Cardiac muscle cell (in vitro differentiated cells and primary cell): Measurements from ENCODE around the gene SLC16A4. TPM values are rescaled to one million over a fixed set of nuclear protein-coding genes. Genes with fewer than 3 reads are reported as not detected.

Experiments used
- DNase-seq, 2 donors: peaks; one replicate each; pipeline versions ENCODE4 v3.0.0 to v3.0.0-alpha.2; 2010 to 2017; ENCODE audit warnings: low read depth in 1 of 2, low spot score in 1 of 2
- H3K27ac ChIP-seq: fragments of 200-600 bp; sonication (generic); 2 replicates; pipeline ENCODE4 v1.5.1; 2016
- H3K27me3 ChIP-seq: fragments of 200-600 bp; sonication (generic); 2 replicates; pipeline ENCODE4 v1.6.0; 2016; ENCODE audit warnings: control low read depth
- H3K36me3 ChIP-seq: fragments of 200-600 bp; sonication (generic); 2 replicates; pipeline ENCODE4 v1.5.1; 2016; ENCODE audit warnings: control low read depth
- H3K4me1 ChIP-seq: fragments of 200-600 bp; sonication (generic); 2 replicates; pipeline ENCODE4 v1.8.1; 2017; ENCODE audit warnings: low read depth, mild to moderate bottlenecking, mixed run types
- H3K4me3 ChIP-seq: fragments of 200-600 bp; sonication (generic); 2 replicates; pipeline ENCODE4 v1.5.1; 2016; ENCODE audit warnings: mild to moderate bottlenecking
- H3K9me3 ChIP-seq: fragments of 200-600 bp; sonication (generic); 2 replicates; pipeline ENCODE4 v1.5.1; 2017; ENCODE audit warnings: low read depth, mild to moderate bottlenecking, control low read depth
- CTCF ChIP-seq: IDR thresholded peaks from 2 replicates; pipeline ENCODE4 v1.5.1; 2012; ENCODE audit warnings: low read depth, mild to moderate bottlenecking, low read length
- polyA plus RNA-seq: library from polyadenylated mRNA; unstranded; fragments of >200 nt; fragmentation: Nextera tagmentation; extraction: Ambion mirVana; gene quantifications from 2 replicates; pipeline ENCODE4 v1.2.1, GENCODE V29; 2016
- total RNA-seq: library from RNA; depleted of rRNA; stranded (reverse); fragments of >200 nt; gene quantifications from 2 replicates; pipeline ENCODE4 v1.2.3, GENCODE V29; 2016

SLC16A4 gene
- total and polyA plus RNA-seq, 2 experiments from 2014 or later, result 0.66 to 0.87 TPM

- peaks cover 33% of the 10 kb centered on the region for H3K4me1 ChIP-seq
- H3K27me3 ChIP-seq, result no peaks in the 10 kb centered on the region
- peaks cover 16% of the 10 kb centered on the region for H3K36me3 ChIP-seq
- no peak for DNase-seq
- no peaks in the 10 kb centered on the region for H3K9me3 ChIP-seq
- TF ChIP-seq CTCF, result no peak
- peak overlapping the region; percentile 37 for H3K27ac ChIP-seq
- no peak overlapping the region for H3K4me3 ChIP-seq
Measured at GRCh38 chr1:110347182-110347893, 43.5 kb downstream of the SLC16A4 start.

GRCh38 chr1:110346690-110347089 is 44.1 kb downstream of the SLC16A4 start:
- H3K27me3 ChIP-seq, result no peaks in the 10 kb centered on the region
- DNase-seq, result no peak
- no peaks in the 10 kb centered on the region for H3K9me3 ChIP-seq
- no peak overlapping the region for H3K4me3 ChIP-seq
- H3K27ac ChIP-seq, result peak overlapping the region; percentile 37
- peaks cover 40% of the 10 kb centered on the region for H3K4me1 ChIP-seq
- H3K36me3 ChIP-seq, result peaks cover 18% of the 10 kb centered on the region
- no peak for TF ChIP-seq CTCF

GRCh38 chr1:110345480-110345879 is 45.3 kb downstream of the SLC16A4 start:
- Histone ChIP-seq H3K27me3 (no peaks in the 10 kb centered on the region), H3K36me3 (peaks cover 21% of the 10 kb centered on the region), H3K27ac (no peak overlapping the region), H3K4me3 (no peak overlapping the region), H3K9me3 (no peaks in the 10 kb centered on the region), H3K4me1 (peaks cover 45% of the 10 kb centered on the region)
- TF ChIP-seq CTCF, result no peak
- no peak for DNase-seq

- H3K36me3 ChIP-seq, result peaks cover 21% of the 10 kb centered on the region
- no peak overlapping the region for H3K4me3 ChIP-seq
- H3K27me3 ChIP-seq, result no peaks in the 10 kb centered on the region
- H3K27ac ChIP-seq, result no peak overlapping the region
- peaks cover 45% of the 10 kb centered on the region for H3K4me1 ChIP-seq
- no peak for TF ChIP-seq CTCF
- H3K9me3 ChIP-seq, result no peaks in the 10 kb centered on the region
- DNase-seq, result no peak
Measured at GRCh38 chr1:110344152-110344551, 46.7 kb downstream of the SLC16A4 start.

- Histone ChIP-seq H3K4me3 (peak overlapping the region; percentile 12), H3K4me1 (peaks cover 37% of the 10 kb centered on the region)
Measured at GRCh38 chr1:110343249-110343648, 47.6 kb downstream of the SLC16A4 start.

More at GRCh38 chr1:110343249-110343648, 47.6 kb downstream of the SLC16A4 start:
- Histone ChIP-seq H3K9me3 (no peaks in the 10 kb centered on the region), H3K36me3 (peaks cover 21% of the 10 kb centered on the region), H3K27me3 (no peaks in the 10 kb centered on the region), H3K27ac (no peak overlapping the region)
- TF ChIP-seq CTCF, result no peak
- no peak for DNase-seq
